ENCODE results near the gene NEUROD1.

The NEUROD1 gene

GRCh38 chr2:181632733-181633401, 47.5 kb downstream of the NEUROD1 start:
- no peak for DNase-seq

- peak; percentile 46 for DNase-seq
These were observed 51.4 kb downstream of the NEUROD1 start for GRCh38 chr2:181628590-181629585.

GRCh38 chr2:181627545-181627944, 52.8 kb downstream of the NEUROD1 start:
- DNase-seq = no peak

- DNase-seq = no peak
These were observed 53.6 kb downstream of the NEUROD1 start for GRCh38 chr2:181626671-181627070.

Data from NCI-H2081 treated with DMSO at 0.1 percent for 48 hours (cell line).